ENCODE results near the gene NACC2.
A peak's percentile ranks its signal among the peaks of the same experiment; 100 is the strongest.

NACC2 gene

DNA sequence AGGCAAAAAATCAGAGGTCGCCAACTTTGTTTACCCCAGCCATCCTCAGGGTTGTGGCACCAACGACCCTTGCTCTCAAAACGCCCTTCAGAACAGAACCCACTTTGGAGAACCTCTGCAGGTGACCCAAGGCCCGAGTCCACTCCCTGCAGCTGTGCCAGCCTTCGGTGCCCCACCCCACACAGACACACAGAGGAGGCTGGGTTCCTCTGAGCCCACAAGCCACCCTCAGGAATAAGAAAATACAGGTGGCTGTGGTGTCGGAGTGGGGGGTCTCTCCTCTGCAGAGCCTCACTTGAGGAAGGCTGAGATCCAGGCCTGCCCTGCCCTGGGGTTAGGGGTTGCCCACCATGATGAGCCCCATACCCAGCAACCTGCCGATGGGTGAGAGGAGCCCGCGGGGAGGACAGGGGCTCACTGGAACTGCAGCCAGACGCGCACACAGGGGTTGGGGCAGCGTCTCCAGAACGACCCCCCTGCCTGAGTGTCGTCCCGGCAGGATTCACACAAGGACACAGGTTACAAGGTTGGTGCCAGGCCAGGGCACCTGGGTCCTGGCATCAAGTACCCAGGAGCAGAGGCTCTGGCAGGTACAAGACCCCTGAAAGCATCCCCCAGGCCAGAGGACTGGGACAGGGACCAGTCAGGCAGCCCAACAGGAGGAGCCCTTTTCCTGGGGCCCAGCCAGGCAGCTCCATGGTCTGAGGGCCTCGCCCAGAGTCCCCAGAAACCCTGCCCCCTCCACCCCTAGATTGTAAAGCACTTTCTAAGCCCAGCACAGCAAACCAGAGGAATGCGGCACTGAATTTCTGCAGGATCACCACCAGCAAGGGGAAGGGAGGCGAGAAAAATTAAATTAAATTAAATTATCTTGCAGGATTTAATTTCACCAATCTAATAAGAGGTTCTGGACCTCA is 40.0 kb downstream of the NACC2 start:
- Mint-ChIP-seq H3K4me1 (peaks cover 21% of the 10 kb centered on the region), H3K4me3 (no peak overlapping the region), H3K27ac (no peak overlapping the region), H3K9me3 (no peaks in the 10 kb centered on the region), H3K27me3 (peaks cover 73% of the 10 kb centered on the region), H3K36me3 (no peaks in the 10 kb centered on the region)
- no peak for ATAC-seq

DNA sequence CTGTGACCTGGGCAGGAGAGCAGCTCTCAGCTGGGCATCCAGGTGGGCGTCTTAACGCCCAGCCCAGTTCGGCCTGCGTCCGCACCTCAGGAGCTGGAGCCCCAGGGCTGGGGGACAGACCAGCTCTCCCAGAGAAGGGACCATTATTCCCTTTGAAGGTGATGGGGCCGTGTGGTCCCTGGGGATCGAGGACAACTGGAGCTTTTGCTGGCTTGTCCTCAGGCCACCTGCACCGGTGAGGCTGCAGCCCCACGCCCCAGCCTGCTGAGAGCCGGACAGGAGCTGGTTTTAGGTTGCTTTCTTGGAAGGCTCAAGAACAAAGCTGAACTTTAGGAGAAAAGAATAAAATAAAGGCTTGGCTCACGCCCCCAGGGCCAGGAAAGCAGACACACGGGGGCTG is 40.9 kb downstream of the NACC2 start:
- Mint-ChIP-seq H3K27me3 (peaks cover 75% of the 10 kb centered on the region), H3K4me3 (no peak overlapping the region), H3K9me3 (no peaks in the 10 kb centered on the region), H3K27ac (no peak overlapping the region), H3K4me1 (peaks cover 21% of the 10 kb centered on the region), H3K36me3 (no peaks in the 10 kb centered on the region)
- ATAC-seq = no peak

DNA sequence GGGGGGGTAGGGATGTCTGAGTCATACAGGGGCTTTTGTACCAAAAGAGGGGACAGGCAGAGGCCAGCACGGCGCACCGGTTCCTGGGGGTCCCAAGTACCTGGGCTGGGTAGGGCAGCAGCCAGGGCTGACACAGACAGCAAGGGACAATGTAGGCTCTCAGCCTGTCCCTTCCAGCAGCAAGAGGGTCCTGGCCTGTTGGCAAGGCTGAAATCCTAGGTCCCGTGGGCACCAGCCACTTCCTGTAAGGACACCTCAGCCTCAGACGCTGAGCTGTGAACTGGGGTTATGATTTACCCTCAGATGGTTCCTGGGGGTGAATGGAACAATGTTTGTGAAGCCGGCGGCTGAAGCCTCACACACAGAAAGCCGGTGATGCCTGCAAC is 41.3 kb downstream of the NACC2 start:
- Mint-ChIP-seq H3K4me3 (no peak overlapping the region), H3K4me1 (peaks cover 21% of the 10 kb centered on the region), H3K36me3 (no peaks in the 10 kb centered on the region), H3K27me3 (peaks cover 76% of the 10 kb centered on the region), H3K27ac (no peak overlapping the region), H3K9me3 (no peaks in the 10 kb centered on the region)
- ATAC-seq = no peak

DNA sequence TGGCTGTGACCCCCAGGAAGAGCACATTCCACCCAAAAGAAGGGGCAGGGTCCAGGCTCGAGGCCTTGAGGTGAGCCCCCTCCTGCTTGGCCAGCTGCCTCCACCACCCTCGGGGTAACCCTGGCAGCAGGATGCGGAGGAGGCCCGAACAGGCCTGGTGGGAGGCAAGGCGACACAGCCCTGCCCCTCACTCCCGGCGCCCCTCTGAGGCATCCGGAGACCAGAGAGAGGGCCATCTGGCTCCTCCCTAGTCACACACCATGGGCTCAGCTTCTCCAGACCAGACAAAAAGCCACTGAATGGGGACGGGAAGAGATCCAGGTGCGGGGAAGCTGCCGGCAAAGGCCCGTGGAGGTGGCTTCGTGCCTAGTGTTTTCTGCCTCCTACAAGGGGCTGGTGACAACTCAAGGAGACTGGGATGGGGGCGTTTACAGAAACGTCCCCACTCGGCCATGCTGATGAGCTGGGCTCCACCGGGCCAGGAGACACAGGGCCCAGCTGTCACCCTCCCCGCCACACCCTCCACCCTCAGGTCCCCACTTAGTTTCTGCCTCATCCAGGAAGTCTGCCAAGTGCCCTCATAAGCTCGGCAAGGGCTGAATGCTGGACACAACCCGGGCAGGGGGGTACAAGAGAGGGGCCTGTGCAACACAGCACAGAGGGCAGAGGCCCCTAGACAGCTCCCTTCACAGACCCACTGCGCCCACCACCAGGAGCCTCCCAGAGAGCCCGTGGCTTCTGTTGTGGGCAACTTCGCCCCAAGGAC is 41.9 kb downstream of the NACC2 start:
- Mint-ChIP-seq H3K36me3 (no peaks in the 10 kb centered on the region), H3K27me3 (peaks cover 76% of the 10 kb centered on the region), H3K4me1 (peaks cover 21% of the 10 kb centered on the region), H3K4me3 (no peak overlapping the region), H3K9me3 (no peaks in the 10 kb centered on the region), H3K27ac (no peak overlapping the region)
- ATAC-seq = no peak

DNA sequence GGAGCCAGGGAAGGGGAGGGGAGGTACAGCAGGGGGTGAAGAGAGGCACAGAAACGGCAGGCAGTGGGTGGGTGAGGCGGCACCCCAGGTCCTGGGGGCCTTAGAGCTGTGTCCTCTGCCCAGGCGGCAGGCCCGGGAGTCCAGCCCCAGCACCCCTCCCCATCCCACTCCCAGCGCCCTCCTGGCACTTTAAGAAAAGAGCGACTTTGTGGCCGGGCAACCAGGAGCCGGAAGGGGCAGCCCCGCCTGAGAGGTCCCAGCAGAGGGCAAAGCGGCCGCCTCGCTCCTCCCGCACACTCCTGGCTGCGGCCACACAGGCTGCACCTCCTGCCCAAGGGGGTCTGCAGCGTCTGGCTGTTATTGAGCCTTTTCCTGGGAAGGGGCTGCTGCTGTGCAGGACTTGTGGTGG is 42.6 kb downstream of the NACC2 start:
- Mint-ChIP-seq H3K36me3 (no peaks in the 10 kb centered on the region), H3K27me3 (peaks cover 76% of the 10 kb centered on the region), H3K9me3 (no peaks in the 10 kb centered on the region), H3K27ac (no peak overlapping the region), H3K4me1 (peaks cover 16% of the 10 kb centered on the region), H3K4me3 (no peak overlapping the region)
- ATAC-seq = no peak

GRCh38 chr9:136051837-136052471 is 43.1 kb downstream of the NACC2 start:
- no peak overlapping the region for H3K27ac Mint-ChIP-seq
- H3K36me3 Mint-ChIP-seq = no peaks in the 10 kb centered on the region
- H3K4me1 Mint-ChIP-seq = peaks cover 10% of the 10 kb centered on the region
- peak overlapping the region; percentile 5 for H3K4me3 Mint-ChIP-seq
- H3K27me3 Mint-ChIP-seq = peaks cover 70% of the 10 kb centered on the region
- no peaks in the 10 kb centered on the region for H3K9me3 Mint-ChIP-seq
- no peak for ATAC-seq

DNA sequence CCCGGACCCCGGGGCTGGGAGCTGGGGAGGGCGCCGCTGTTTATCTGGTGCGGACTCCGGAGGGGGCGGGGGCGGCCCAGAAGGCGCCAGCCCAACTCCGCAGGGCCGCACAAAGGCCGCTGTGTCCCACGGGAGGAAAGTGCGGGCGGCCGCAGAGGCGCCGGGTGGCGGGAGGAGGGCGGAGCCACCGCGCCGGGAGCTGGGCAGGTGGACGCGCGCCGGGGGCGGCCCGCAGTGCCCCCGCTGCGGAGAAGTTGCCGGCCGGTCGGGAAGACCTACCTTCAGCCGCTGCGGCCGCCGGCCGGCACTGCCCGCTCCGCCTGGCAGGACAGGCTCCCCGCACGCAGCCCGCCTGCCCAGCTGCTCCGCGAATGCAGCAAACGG is 43.6 kb downstream of the NACC2 start:
- ATAC-seq = no peak
- peaks cover 69% of the 10 kb centered on the region for H3K27me3 Mint-ChIP-seq

GRCh38 chr9:136050701-136051452 is 44.2 kb downstream of the NACC2 start:
- Mint-ChIP-seq H3K9me3 (no peaks in the 10 kb centered on the region), H3K27ac (no peak overlapping the region), H3K36me3 (no peaks in the 10 kb centered on the region), H3K4me1 (peaks cover 9% of the 10 kb centered on the region), H3K27me3 (peaks cover 67% of the 10 kb centered on the region), H3K4me3 (no peak overlapping the region)
- no peak for ATAC-seq

More for the DNA sequence above, 43.6 kb downstream of the NACC2 start:
- Mint-ChIP-seq H3K4me3 (no peak overlapping the region), H3K36me3 (no peaks in the 10 kb centered on the region), H3K4me1 (peaks cover 10% of the 10 kb centered on the region), H3K27ac (no peak overlapping the region), H3K9me3 (no peaks in the 10 kb centered on the region)

GRCh38 chr9:136050266-136050700 is 44.8 kb downstream of the NACC2 start:
- H3K27ac Mint-ChIP-seq = no peak overlapping the region
- H3K9me3 Mint-ChIP-seq = no peaks in the 10 kb centered on the region
- ATAC-seq = no peak
- no peaks in the 10 kb centered on the region for H3K36me3 Mint-ChIP-seq
- H3K4me1 Mint-ChIP-seq = peaks cover 3% of the 10 kb centered on the region
- peaks cover 61% of the 10 kb centered on the region for H3K27me3 Mint-ChIP-seq
- no peak overlapping the region for H3K4me3 Mint-ChIP-seq

DNA sequence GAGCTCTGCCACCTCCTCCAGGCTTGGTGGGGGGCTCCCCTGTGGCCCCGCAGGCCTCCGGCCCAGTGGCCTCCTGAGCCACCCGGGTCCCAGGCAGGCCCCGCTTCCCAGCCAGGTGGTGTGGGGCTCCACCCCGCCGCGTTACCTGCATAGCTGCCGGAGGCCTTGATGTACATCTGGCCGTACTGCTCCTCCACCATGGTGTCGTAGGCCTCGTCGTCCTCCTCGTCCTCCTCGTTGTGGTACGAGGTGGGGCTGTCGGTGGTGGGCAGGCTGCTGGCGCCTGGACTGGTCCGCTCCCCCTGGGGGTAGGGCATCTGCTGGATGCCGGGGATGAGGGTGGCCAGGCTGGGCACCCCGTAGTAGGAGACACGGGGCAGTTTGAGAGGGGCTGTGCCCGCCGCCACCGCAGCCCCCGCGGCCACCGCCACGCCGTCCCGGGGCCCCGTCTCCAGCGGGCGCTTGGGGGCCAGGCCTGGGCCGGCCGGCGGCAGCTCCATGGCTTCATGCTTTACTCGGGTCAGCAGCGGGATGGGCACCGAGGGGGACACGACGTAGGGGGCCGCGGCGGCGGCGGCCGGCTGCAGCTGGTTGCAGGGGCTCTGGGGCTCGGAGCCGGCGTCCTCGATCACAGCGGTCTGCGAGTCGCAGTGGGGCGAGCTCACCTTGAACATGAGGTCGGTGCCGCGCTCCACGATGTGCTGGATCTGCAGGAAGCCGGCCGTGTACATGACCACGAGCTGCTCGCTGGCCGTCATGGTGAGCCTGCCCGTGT is 45.4 kb downstream of the NACC2 start:
- Mint-ChIP-seq H3K27me3 (peaks cover 55% of the 10 kb centered on the region), H3K36me3 (no peaks in the 10 kb centered on the region), H3K9me3 (no peaks in the 10 kb centered on the region), H3K4me1 (no peaks in the 10 kb centered on the region), H3K4me3 (no peak overlapping the region), H3K27ac (no peak overlapping the region)
- no peak for ATAC-seq

DNA sequence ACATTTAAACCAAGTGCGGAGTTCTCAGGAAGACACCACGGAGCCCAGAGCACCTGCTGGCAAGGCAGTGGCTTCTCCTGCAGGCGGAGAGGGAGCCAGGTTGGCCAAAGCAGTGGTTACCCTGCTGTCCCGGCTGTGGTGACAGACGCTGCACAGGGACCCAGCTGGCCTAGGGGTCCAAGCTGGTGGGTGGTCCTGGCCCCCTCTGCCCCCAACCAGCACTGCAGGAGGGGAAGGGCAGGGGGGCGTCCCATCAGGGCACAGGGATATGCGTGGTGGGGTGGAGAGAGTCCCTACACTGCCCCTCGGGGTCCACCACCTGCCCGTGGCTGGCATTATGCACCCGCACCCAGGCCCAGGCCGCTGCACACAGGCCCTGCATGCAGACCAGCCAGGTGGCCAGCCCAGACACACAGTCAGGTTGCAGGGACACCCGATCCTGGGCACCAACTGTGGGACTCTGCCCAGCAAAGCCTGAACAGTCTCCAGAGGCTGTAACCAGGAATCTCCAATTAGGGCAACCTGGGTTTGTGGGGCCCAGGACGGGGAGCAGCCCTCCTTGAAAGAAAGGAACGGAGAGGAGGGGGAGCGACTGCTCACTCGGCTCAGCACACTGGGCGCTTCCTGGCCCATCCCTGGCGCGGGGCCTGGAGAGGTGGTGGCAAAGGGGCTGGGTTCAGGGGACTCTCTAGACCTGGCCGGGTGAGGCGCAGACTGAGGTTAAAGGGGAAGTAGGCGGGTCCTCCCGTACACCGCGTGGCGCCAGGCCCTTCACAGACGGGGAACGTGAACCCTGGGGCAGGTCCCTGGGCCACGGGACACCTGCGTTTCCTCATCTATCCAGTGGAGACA is 46.3 kb downstream of the NACC2 start:
- no peak for ATAC-seq
- H3K27ac Mint-ChIP-seq = no peak overlapping the region
- peaks cover 46% of the 10 kb centered on the region for H3K27me3 Mint-ChIP-seq
- no peaks in the 10 kb centered on the region for H3K36me3 Mint-ChIP-seq
- no peak overlapping the region for H3K4me3 Mint-ChIP-seq
- no peaks in the 10 kb centered on the region for H3K4me1 Mint-ChIP-seq
- no peaks in the 10 kb centered on the region for H3K9me3 Mint-ChIP-seq

- H3K4me1 Mint-ChIP-seq = no peaks in the 10 kb centered on the region
- no peaks in the 10 kb centered on the region for H3K36me3 Mint-ChIP-seq
- H3K27me3 Mint-ChIP-seq = peaks cover 37% of the 10 kb centered on the region
- H3K4me3 Mint-ChIP-seq = no peak overlapping the region
- no peak for ATAC-seq
- H3K27ac Mint-ChIP-seq = no peak overlapping the region
- no peaks in the 10 kb centered on the region for H3K9me3 Mint-ChIP-seq
Observed at GRCh38 chr9:136047775-136048559, 47.1 kb downstream of the NACC2 start.
